ENCODE measurements around the gene MAML3.

Gene MAML3

DNA sequence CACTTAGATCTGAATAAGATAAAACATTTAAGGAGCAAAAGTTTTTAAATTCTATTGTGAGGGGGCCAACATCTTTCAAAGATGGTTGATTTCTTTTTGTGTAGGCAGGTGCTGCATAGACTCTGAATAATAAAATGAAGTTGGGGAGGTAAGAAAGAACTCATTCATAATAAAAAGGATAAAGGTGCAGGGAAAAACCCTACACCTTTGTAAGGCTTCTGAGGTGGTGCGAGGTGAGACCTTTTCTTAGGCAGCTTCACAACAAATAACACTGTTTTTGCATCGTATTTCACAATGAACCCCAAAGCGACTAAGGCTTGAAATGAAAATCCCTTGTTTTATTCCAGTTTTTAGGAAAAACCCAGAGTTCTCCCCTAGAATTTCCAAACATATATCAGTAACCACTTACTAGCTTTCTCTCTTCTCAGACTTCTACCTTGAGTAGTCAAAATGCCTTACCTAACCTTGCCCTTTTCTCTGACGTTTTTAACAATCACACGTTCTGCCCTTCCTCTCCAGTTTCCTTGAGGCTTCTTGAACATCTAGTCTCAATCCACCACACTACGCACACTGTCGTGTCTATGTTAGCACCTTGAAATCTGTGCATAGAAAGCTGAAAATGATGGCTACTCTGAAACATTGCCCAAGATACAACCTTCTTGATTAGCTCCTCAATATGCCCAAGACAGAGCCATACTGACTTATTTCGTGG, 30.2 kb downstream of the MAML3 start:
- no peak for DNase-seq

GRCh38 chr4:140122891-140123290, 31.1 kb downstream of the MAML3 start:
- no peak for DNase-seq

DNA sequence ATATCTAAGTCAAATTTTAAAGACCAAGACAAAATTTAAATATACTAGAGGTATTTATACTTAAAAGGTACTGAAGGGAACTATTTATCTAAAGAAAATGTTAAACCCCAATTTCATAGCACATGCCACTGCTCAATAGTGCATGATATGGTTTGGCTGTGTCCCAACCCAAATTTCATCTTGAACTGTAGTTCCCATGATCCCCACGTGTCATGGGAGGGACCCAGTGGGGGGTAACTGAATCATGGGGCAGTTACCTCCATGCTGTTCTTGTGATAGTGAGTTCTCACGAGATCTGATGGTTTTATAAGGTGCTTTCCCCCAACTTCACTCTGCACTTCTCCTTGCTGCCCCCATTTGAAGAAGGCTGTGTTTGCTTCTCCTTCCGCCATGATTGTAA, 32.3 kb downstream of the MAML3 start:
- DNase-seq, result no peak

DNA sequence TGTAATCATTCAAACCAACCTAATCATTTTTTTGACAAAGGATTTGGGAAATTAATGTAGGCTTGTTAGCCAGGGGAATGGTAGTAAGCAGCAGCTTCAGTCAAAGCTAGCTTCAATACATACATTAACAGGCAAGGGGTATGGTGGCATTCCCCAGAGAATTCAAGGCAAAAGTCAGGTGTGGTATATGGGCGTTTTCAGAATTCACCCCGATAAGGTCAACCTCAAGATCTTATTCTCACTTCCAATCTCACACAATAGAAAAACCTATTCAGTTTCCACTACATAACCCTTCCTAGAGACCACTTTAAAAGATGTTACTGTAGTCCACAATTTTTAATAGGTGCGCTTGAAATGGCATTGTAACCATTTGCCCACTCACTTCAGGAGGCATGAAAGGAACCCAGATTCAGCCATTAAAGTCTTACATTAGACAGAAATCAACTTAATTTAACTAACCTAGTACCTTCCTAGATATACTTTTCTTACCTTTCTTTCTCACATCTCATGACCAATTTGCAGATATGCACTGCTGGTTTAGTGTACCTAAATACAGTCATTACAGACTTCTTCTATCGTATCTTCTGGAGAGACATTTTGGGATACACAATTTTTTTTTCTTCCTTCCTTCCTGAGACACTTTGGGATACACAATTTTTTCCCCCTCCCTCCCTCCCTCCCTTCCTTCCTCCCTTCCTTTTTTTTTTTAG, 34.9 kb downstream of the MAML3 start:
- DNase-seq, result no peak

DNA sequence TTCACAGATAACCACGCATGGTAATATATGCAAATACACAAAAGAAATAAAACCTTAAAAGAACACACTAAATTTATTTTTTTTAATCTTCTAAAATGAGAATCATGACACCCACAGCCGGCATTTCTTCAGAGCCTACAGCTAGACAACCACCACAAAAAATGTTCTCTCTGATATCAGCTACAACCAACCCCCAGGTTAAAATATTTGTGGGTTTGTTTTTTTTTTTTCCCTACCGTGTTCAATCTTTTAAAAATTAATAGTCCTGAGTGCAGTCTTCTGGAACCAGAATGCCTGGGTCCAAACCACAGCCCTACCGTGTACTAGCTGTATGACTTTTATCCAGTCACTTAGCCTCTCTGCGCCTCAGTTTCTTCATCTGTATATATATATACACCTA, 36.0 kb downstream of the MAML3 start:
- DNase-seq, result no peak

DNA sequence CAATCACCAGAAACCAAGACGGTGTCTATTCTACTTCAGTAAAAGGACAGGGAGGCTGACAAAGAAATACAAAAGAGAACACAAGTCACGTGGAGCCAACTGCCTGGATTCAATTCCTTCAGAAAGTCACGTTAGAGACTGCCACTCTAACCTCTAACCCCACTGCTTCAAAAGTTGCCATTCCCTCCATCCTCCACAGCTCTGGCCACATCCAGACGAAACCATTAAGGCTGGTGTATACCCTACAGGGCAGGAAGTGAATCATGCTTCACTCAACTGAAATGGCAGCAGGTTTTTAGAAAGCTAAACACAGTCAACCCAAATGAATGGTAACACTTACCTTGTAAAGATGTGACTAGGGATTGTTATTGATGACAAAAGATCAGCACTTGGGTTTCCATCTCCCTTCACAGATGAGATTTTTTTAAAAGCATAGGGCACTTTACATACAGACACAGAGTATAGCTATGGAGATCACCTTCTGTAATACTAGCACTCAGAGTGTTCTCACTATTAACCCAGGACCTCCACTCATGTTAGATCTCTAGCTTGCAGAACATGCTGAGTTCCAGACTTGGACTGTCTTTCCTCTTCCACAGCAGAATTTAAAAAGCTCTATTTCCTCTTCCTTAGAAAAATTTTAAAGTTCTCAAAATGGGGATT, 37.4 kb downstream of the MAML3 start:
- DNase-seq, result no peak

- no peak for DNase-seq
Observed at GRCh38 chr4:140115140-140115539, 38.8 kb downstream of the MAML3 start.

- no peak for DNase-seq
Observed at GRCh38 chr4:140113653-140114052, 40.3 kb downstream of the MAML3 start.

DNA sequence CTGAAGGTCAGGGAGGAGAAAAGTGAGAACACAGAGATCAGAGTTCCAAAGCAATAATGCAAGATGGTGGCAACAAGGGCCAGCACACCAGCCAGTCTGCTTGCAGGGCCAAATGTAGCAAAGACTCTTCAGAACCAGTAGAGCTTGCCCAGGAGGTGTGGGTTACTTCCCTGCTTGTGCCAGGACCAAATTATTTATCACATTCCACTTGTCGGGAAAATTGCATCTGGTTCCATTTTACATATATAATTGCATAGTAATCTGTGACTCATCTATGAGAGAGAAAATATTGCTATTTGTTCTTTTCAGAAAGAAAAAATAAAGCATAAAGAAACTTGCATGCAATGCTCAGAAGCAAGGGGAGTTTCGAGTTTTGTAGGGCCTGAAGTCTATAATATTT, 41.4 kb downstream of the MAML3 start:
- DNase-seq, result no peak

DNA sequence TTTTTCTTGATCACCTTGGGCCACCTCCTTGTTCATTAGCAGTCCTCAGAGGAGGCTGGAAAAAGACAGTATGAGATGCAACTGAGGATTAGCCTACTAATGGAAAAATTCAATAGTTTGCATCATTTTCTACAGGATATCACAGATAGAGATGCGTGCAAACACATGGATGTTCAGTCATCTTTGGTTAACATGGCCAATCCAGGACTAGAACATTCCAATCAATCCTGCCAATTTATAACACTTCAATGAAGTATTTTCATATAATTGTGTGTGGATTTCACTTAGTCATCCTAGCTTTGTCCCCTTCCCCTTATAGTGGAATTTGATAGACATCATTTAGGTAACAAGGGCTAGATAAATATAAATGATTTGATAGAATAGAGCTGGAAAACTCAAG, 42.7 kb downstream of the MAML3 start:
- DNase-seq, result no peak

- no peak for DNase-seq
Observed at GRCh38 chr4:140110542-140111215, 43.3 kb downstream of the MAML3 start.

DNA sequence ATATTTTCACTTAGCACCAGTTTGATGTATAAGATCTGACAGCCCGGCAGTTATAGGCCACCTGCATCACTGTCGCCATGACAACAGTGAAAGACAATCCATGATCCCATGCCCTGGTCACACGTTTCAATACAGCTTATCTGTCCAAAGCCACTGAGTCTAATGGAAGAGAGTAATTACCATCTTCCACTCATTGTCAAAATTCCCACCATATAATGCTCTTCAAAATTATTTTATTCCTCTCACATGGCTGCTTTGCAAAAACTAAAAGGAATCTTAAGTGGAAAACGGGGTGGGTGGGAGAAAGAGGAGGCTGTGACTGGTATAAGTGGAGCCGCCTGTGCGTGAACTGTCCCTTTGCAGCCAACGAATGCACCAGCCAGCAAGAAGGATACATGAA, 44.2 kb downstream of the MAML3 start:
- no peak for DNase-seq

GRCh38 chr4:140109292-140109691, 44.7 kb downstream of the MAML3 start:
- no peak for DNase-seq

DNA sequence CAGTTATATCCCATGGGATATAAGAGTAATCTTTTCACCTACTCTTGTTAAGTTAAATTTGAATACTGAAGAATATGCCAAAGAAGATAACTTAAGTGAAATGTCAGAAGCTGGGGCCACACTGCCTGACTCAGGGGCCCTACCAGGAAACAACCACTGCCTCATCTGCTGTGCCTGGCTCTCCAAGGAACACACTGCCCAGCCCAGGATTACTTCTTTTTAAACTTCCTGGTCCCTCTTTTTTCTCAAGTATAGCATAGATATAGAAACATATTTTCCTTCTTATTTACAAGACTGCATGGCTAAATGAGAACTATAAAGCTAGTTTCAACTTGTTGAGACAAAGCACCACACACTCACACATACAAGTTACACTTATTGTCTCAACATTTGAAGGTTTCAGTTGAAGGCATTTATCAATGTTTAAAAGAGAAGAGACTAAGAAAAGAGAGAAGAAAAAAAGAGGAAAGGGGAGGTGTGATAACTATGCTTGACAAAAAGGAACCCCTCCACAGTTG, 45.2 kb downstream of the MAML3 start:
- DNase-seq, result no peak

DNA sequence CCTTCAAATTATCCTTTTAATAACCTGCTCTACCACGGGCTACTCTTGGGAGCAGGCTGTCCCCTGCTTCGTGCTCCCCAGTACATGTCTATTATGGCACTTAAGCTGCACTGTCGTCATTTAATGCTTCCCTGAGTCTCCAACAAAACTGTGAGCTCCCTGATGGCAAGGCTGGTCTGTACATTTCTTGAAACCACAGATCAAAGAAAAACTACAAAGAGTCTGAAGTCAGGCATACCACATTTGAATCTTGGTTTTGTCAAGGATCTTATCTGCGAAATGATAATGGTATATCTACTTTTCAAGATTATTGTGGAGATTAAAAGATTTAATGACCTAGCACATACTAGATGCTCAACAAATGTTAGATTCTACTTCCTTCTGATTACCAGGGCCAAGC, 45.7 kb downstream of the MAML3 start:
- DNase-seq, result no peak

DNA sequence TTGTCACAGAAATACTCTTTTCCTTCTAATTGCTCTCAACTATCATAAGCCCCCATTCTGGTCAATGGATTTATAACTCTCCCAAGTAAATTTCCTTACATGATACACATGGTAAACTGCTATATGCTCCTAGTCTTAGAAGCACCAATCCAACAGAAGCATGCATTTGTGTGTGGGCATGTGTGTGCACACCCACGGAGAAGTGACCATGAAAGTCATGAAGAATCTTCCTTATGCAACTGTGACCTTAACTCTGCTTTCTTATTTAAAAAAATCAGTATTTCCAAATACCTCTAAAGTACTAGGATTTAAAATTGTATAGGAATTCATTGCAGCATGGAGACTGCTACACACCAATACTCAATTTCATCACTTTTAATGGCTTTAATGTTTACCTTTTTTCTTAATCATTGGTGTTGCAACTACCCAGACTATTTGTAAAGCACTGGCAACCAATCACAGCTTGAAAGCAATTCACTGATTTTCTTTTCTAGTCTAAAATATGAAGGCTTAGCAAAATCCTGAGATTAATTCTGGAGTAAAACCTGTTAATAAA, 47.6 kb downstream of the MAML3 start:
- DNase-seq, result no peak

GRCh38 chr4:140105436-140105835, 48.5 kb downstream of the MAML3 start:
- no peak for DNase-seq

DNA sequence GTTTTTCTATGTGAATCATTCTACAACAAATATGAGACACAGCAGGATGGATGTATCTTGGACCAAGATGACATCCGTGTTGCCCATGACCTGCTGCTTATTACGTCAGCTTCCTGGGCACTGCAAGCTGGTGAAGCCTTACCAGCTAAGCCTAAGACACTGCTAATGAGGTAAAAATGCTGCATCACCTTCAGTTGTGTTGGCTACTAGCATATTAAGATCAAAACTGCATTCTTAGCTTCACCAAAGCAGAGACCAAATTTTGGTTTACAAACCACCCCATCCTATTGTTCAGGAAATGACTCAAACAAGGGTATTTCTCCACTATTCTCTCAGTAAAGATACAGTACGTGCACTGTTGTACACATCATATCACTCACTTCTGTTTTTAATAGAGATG, 50.3 kb downstream of the MAML3 start:
- no peak for DNase-seq

DNA sequence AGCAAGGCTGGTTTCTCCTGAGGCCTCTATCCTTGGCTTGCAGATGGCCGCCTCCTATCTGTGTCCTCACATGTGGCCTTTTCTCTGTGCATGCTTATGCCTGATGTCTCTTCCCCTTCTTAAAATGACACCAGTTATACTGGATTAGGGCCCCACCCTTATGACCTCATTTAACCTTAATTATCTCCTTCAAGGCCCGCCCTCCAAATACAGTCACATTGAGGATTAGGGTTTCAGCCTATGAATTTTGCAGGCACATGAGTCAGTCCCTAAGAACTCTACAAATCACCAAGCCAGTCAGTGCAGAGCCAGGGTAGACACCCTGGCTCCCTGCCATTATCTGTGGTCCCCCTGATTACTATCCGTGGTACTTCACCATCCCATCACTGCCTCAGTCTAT, 51.6 kb downstream of the MAML3 start:
- DNase-seq, result no peak

GRCh38 chr4:140100771-140101170, 53.2 kb downstream of the MAML3 start:
- no peak for DNase-seq

- DNase-seq, result no peak
Observed at GRCh38 chr4:140099983-140100382, 54.0 kb downstream of the MAML3 start.

DNA sequence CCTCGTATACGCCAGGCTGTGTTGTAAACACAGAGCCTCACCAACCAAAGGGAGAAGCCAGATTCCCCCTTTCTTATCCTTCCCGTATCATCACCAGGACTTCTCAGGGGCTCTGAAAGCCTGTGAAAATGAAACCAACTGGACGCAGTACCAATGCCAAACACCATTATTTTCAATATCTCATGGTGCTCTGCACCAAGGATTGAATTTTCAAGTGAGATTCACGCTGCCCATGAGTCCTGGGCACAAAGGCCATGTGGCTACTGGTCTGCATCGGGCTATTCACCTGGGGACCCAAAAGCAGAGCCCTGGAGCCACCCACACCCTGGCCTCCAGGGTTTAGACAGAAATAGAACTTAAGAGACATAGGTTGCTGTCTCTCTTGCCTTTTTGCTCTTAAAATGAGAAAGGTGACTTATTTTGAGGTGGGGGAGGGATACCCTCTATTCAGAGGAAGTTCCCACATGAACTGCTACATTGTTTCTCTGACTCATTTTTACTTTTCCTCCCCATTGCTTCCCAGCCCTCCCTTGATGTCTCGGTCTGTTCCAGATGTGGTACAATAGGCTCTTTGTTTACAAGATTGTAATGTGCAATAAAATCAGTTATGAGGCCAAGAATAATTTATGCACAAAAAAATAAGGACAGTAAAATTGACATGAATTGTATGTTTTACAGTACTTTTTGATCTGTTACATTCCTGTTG, 55.4 kb downstream of the MAML3 start:
- DNase-seq, result no peak

- no peak for DNase-seq
Observed at GRCh38 chr4:140097572-140097971, 56.4 kb downstream of the MAML3 start.

Data from NCI-H2107 (cell line).